Activated T-cell treated with anti-CD3 and anti-CD28 coated beads, Interleukin-2, amount 50 U/mL, for 24 hours (primary cell): ENCODE results near the gene DBF4.
"Not testable (repeated sequence)": the region's sequence is repeated elsewhere in the genome, so short reads cannot be mapped to it uniquely, and the experiment has no call there.

ENCODE experiments used
- DNase-seq: peaks from one replicate; pipeline ENCODE4 v3.0.0-alpha.2; 2020
- H3K27ac Mint-ChIP-seq: 2 replicates; pipeline ENCODE4 v1.8.0; 2020; ENCODE audit warnings: mild to moderate bottlenecking, mixed read lengths
- H3K27me3 Mint-ChIP-seq: 2 replicates; pipeline ENCODE4 v1.8.0; 2020; ENCODE audit warnings: mixed read lengths
- H3K36me3 Mint-ChIP-seq: 2 replicates; pipeline ENCODE4 v1.8.0; 2020; ENCODE audit warnings: low read depth, mixed read lengths
- H3K4me1 Mint-ChIP-seq: 2 replicates; pipeline ENCODE4 v1.8.0; 2020; ENCODE audit warnings: low read depth, mixed read lengths
- H3K4me3 Mint-ChIP-seq: 2 replicates; pipeline ENCODE4 v1.8.0; 2020; ENCODE audit warnings: mild to moderate bottlenecking, moderate library complexity, mixed read lengths
- H3K9me3 Mint-ChIP-seq: 2 replicates; pipeline ENCODE4 v1.8.0; 2020; ENCODE audit warnings: mixed read lengths

Gene DBF4

DNA sequence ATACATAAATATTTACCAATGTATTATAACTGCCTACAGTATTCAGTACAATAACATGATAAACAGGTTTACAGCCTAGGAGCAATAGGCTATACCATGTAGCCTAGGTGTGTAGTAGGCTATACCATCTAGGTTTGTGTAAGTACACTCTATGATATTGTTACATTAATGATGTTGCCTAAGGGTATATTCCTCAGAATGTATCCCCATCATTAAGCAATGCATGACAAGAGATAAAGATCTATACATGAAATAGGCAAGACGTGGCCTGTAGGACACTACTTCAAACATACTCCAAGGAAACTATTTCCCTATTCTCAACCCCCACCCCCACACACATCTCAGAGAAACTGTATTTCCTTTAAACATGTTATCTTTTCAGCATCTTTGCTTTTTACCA is 42.4 kb downstream of the DBF4 start:
- no peak for DNase-seq
- Mint-ChIP-seq H3K27me3 (peaks cover 17% of the 10 kb centered on the region), H3K4me1 (no peaks in the 10 kb centered on the region), H3K36me3 (no peaks in the 10 kb centered on the region), H3K4me3 (no peak overlapping the region), H3K27ac (no peak overlapping the region), H3K9me3 (no peaks in the 10 kb centered on the region)

DNA sequence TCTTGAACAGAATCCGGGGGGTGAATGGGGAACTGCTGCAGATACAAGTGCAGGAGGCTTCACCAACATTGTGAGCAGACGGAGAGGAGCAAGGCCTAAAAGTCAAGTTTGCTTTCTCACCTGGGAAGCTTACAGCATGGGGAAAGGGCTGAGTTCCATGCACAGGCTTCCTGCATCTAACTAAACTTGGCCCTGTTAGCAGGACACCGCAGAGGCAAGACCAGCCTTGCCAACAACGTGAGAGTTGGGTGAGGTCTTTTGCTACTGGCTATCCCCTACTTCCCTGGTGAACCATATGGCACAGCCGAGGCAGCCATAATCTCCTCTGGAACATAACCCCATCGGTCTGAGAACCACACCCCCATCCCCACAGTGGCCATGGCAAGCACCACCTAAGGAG is 43.6 kb downstream of the DBF4 start:
- peaks cover 17% of the 10 kb centered on the region for H3K27me3 Mint-ChIP-seq
- no peak for DNase-seq
- no peaks in the 10 kb centered on the region for H3K4me1 Mint-ChIP-seq
- H3K9me3 Mint-ChIP-seq, result no peaks in the 10 kb centered on the region
- H3K36me3 Mint-ChIP-seq, result no peaks in the 10 kb centered on the region
- H3K27ac Mint-ChIP-seq, result no peak overlapping the region
- no peak overlapping the region for H3K4me3 Mint-ChIP-seq

DNA sequence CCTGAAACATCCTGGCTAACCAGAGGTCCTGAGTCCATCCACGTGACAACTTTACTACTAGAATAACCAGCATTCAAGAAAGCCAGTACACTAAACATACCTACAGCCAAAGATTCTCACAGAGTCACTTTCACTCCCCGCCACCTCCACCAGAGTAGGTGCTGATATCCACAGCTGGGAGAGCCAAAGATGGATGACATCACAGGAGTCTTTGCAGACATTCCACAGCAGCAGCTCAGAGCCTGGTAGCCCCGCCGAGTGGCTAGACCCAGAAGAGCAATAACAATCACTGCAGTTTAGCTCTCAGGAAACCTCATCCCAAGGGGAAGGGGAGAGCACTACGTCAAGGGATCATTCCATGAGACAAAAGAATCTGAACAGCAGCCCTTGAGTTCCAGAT is 44.3 kb downstream of the DBF4 start:
- DNase-seq, result no peak
- Mint-ChIP-seq H3K4me1 (no peaks in the 10 kb centered on the region), H3K27ac (no peak overlapping the region), H3K9me3 (no peaks in the 10 kb centered on the region), H3K4me3 (no peak overlapping the region), H3K27me3 (peaks cover 17% of the 10 kb centered on the region), H3K36me3 (no peaks in the 10 kb centered on the region)

DNA sequence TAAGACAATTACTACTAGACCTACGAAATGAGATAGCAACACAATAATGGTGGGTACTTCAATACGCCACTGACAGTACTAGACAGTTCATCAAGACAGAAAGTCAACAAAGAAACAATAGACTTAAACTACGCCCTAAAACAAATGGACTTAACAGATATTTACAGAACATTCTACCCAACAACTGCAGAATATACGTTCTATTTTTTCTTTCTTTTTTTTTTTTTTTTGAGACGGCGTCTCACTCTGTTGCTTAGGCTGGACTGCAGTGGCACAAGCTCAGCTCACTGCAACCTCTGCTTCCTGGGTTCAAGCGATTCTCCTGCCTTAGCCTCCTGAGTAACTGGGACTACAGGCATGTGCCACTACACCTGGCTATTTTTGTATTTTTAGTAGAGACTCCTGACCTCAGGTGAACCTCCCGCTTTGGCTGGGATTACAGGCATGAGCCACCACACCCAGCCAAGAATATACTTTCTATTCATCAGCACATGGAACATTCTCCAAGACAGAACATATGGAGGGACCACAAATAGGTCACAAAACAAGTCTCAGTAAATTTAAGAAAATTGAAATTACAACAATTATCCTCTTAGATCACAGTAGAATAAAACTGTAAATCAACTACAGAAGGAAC is 46.6 kb downstream of the DBF4 start:
- not testable (repeated sequence) for H3K27ac Mint-ChIP-seq, H3K4me1 Mint-ChIP-seq, H3K36me3 Mint-ChIP-seq, H3K9me3 Mint-ChIP-seq, H3K4me3 Mint-ChIP-seq, DNase-seq
- peaks cover 17% of the 10 kb centered on the region for H3K27me3 Mint-ChIP-seq

DNA sequence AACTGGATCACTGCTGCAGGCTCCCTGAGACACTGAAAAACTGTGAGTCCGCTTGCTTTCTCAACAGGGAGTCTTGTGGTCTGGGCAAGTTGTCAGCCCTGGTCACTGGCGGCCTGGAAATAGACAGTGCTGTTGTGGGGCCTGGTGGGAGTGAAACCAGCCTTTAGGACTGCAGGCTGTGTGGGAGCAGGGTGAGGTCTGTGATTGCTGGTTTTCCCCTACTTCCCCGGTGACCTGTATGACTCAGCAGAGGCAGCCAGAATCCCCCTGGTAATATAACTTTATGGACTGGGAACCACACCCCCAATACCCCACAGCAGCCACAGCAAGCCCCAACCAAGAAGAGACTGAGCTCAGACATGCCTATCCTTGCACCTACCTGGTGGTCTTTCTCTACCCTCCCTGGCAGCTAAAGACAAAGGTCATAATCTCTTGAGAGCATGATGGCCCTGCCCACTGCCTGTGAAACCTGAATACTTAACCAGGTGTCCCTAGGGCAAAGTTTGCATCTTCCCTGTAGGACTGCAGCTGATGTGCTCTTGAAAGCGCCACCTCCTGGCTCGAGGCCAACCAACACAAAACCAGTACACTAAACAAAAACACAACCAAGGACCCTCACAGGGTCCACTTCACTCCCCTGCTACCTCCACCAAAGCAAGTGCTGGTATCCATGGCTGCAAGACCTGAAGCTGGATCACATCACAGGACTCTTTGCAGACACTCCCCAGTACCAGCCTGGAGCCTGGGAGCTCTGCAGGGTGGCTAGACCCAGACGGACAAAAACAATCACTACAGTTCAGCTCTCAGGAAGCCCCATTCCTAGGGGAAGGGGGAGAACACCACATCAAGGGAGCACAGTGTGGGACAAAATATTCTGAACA is 50.5 kb downstream of the DBF4 start:
- Mint-ChIP-seq H3K36me3 (no peaks in the 10 kb centered on the region), H3K9me3 (no peaks in the 10 kb centered on the region), H3K27ac (no peak overlapping the region), H3K27me3 (no peaks in the 10 kb centered on the region), H3K4me1 (peaks cover 5% of the 10 kb centered on the region), H3K4me3 (no peak overlapping the region)
- DNase-seq, result no peak

DNA sequence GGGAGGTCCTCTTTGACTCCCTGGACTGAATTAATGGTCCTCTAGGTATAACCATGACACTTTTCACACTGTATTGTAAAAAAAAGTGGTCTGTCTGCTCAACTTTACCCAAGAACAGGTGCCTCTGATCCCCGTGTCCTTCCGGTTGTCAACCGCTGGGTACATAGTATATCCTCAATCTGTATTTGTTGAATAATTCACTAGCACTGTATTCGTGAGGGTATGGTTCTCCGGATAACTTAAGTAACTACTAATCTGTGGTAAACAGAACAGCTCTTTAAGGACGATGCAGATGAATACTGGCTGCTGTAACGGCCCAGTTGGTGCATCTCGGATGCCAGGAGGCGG is 57.3 kb downstream of the DBF4 start:
- H3K4me3 Mint-ChIP-seq, result peak overlapping the region; percentile 82
- peaks cover 7% of the 10 kb centered on the region for H3K36me3 Mint-ChIP-seq
- H3K9me3 Mint-ChIP-seq, result no peaks in the 10 kb centered on the region
- H3K27me3 Mint-ChIP-seq, result peaks cover 4% of the 10 kb centered on the region
- DNase-seq, result no peak
- H3K4me1 Mint-ChIP-seq, result peaks cover 18% of the 10 kb centered on the region
- H3K27ac Mint-ChIP-seq, result peak overlapping the region; percentile 7

DNA sequence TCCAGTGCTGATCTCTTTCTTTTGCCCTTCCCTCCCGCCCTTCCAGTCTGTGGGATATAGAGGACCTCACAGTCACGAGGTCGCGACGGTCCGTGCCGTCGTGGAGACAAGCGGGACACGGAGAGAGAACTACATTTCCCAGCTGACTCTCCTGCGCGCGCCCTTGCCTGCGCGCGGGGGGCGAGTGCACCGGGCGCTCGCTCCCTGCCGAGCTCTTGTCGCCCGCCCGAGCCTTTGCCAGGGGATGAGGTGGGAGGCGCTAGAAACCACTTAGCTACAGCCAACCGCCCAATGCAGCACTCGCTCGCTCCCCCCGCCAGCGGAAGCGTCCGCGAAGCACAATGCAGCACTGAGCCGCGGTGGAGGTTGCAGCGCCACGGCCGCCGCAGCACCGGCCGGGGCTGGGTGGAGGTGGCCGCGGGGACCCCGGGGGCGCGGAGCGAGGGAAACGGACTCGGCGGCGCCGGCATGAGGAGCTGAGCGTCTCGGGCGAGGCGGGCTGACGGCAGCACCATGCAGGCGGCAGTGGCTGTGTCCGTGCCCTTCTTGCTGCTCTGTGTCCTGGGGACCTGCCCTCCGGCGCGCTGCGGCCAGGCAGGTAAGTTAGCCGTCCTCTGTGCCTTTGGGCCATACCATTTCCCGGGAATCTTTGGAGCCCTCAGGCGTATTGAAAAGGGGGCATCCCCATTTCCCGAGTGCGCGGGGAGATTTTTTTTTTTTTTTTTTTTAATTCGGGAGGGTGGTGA is 57.8 kb downstream of the DBF4 start, which contains the start of gene ADAM22:
TSS of gene ADAM22 (plus strand) at position 299 of the 746 bp plus-strand sequence. CDS start at position 514, 215 bp downstream.
- peak; percentile 86 for DNase-seq
- peaks cover 4% of the 10 kb centered on the region for H3K27me3 Mint-ChIP-seq
- H3K9me3 Mint-ChIP-seq, result no peaks in the 10 kb centered on the region
- H3K27ac Mint-ChIP-seq, result peak within 1 kb of the TSS; percentile 78
- H3K4me1 Mint-ChIP-seq, result peaks cover 18% of the 10 kb centered on the region
- H3K4me3 Mint-ChIP-seq, result peak within 1 kb of the TSS; percentile 82
- H3K36me3 Mint-ChIP-seq, result peaks cover 10% of the 10 kb centered on the region

DNA sequence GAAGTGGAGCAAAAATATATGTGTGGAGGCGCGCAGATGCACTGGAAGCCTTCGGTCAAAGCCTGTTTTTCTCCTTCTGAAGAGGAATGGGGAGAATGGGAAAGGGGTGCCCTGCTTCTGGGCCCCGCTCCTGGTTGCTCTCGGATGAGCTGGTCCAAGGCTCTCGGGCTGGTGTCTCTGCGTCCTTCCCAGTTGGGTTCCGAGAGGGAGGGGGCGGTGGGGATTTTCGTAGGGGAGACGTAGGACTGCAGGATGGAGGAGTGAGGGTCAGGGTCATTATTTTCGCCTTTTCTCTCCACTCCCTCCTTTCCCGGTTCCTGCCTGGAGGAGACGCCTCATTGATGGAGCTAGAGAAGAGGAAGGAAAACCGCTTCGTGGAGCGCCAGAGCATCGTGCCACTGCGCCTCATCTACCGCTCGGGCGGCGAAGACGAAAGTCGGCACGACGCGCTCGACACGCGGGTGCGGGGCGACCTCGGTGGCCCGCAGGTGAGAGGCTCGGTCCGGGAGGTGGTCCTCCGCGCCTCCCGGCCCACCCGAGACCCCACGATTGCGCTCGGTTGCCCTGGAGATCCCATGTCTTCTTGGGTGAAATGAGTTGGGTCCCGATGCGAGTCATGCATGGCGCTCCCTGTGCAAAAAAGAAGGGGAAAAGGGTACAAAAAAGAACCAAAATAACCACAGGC is 58.5 kb downstream of the DBF4 start:
- Mint-ChIP-seq H3K36me3 (peaks cover 11% of the 10 kb centered on the region), H3K4me1 (peaks cover 18% of the 10 kb centered on the region), H3K9me3 (no peaks in the 10 kb centered on the region), H3K27me3 (peaks cover 4% of the 10 kb centered on the region), H3K27ac (peak overlapping the region; percentile 78), H3K4me3 (peak overlapping the region; percentile 82)
- DNase-seq, result peak; percentile 54

DNA sequence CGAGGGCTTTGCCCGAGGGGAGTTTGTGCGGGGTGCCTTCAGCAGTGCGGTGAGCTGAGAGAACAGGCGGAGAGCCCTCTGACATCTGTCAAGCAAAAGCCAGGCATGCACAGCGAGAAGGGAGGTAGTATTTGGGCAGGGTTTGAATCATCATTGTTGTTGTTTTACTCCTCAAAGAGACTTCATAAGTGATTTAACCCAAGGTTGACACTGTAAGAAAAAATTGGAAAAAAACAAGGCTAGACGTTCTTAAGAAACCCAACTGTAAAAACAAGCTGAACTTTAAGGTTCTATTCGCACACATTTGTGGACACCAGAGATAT is 59.1 kb downstream of the DBF4 start:
- H3K27me3 Mint-ChIP-seq, result peaks cover 4% of the 10 kb centered on the region
- H3K9me3 Mint-ChIP-seq, result no peaks in the 10 kb centered on the region
- peaks cover 18% of the 10 kb centered on the region for H3K4me1 Mint-ChIP-seq
- H3K4me3 Mint-ChIP-seq, result peak overlapping the region; percentile 69
- H3K36me3 Mint-ChIP-seq, result peaks cover 11% of the 10 kb centered on the region
- no peak overlapping the region for H3K27ac Mint-ChIP-seq
- DNase-seq, result no peak

DNA sequence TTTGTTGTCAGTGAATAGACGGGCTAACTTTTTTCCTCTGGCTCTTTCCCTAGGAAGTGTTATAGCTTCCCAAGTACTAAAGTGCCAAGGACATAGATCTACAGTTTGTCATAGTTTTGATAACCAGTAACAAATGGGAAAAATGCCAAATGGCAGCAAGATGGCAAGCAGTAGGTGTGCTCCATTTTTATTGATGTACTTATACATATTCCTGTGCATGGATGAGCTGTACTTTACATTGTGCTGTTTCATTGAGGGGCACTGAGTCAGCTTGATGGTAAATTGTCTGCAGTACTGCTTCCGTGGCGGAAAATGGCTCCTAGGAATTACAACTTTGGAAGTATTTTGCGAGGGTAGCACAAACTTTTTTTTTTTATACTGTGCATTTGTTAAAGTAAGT is 64.8 kb downstream of the DBF4 start:
- no peaks in the 10 kb centered on the region for H3K27me3 Mint-ChIP-seq
- no peaks in the 10 kb centered on the region for H3K4me1 Mint-ChIP-seq
- H3K9me3 Mint-ChIP-seq, result no peaks in the 10 kb centered on the region
- no peak overlapping the region for H3K4me3 Mint-ChIP-seq
- H3K27ac Mint-ChIP-seq, result no peak overlapping the region
- no peak for DNase-seq
- peaks cover 8% of the 10 kb centered on the region for H3K36me3 Mint-ChIP-seq

DNA sequence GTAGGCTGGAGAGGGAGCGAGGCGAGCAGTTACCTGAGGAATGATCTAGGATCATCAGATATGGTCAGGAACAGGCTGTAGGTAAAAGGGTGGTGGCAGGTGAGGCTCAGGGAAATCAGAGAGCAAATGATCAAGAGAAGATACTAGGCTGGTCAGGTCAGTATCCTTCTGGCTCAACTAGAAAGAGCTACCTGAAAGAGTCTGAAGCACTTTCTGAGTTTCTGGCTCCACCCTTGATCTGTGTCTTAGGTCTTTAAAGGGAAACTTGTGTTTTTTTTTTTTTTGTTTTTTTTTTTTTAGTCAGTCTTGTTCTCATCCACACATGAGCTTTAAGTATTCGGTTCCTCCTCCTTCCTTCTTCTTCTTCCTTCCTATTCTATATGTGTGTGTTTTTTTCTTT is 68.3 kb downstream of the DBF4 start:
- H3K9me3 Mint-ChIP-seq, result no peaks in the 10 kb centered on the region
- DNase-seq, result no peak
- no peak overlapping the region for H3K27ac Mint-ChIP-seq
- no peaks in the 10 kb centered on the region for H3K27me3 Mint-ChIP-seq
- no peak overlapping the region for H3K4me3 Mint-ChIP-seq
- H3K36me3 Mint-ChIP-seq, result no peaks in the 10 kb centered on the region
- no peaks in the 10 kb centered on the region for H3K4me1 Mint-ChIP-seq

DNA sequence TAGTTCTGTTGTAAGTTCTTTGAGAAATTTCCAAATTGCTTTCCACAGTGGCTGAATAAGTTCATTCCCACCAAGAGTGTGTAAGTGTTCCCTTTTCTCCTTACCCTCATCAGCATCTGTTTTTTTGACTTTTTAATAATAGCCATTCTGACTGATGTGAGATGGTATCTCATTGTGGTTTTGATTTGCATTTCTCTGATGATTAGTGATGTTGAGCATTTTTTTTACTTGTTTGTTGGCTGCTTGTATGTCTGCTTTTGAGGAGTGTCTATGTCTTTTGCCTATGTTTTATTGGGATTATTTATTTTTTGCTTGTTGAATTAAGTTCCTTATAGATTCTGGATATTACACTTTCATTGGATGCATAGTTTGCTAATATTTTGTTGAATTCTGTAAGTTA is 69.6 kb downstream of the DBF4 start:
- not testable (repeated sequence) for DNase-seq, H3K36me3 Mint-ChIP-seq, H3K9me3 Mint-ChIP-seq, H3K4me3 Mint-ChIP-seq, H3K27me3 Mint-ChIP-seq, H3K27ac Mint-ChIP-seq, H3K4me1 Mint-ChIP-seq

DNA sequence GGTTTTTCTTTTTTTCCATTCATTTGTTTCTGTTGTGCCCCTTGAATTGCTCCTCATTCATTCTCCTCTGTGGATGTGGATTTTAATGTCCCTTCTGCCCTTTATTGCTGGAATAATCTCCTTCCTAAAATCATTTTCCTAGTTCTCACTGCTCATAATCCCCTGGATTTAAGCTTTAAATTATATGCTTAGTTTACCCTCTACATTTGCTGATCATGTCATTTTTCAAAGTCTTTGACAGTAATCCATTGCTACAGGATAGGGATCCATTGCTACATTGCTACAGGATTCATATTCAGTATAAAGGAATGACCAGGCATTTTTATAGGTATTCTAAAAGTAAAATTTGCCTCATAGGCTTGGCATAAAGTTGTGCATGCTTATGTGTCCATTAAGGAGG is 72.1 kb downstream of the DBF4 start:
- no peaks in the 10 kb centered on the region for H3K27me3 Mint-ChIP-seq
- DNase-seq, result no peak
- H3K4me1 Mint-ChIP-seq, result no peaks in the 10 kb centered on the region
- H3K27ac Mint-ChIP-seq, result no peak overlapping the region
- H3K4me3 Mint-ChIP-seq, result no peak overlapping the region
- H3K9me3 Mint-ChIP-seq, result no peaks in the 10 kb centered on the region
- no peaks in the 10 kb centered on the region for H3K36me3 Mint-ChIP-seq
